HEK293 (cell line): Measurements from ENCODE around the gene PIK3R4.

ENCODE experiments used
- CTCF ChIP-seq: fragments of 450-650 bp; formaldehyde crosslinking; IDR thresholded peaks from 2 replicates; pipeline ENCODE4 v1.5.1; 2016; ENCODE audit warnings: missing biosample characterization, missing genetic modification characterization
- HOXA7 ChIP-seq: sonication (generic); formaldehyde crosslinking; IDR thresholded peaks from 2 replicates; pipeline ENCODE4 v1.8.1; 2022; ENCODE audit warnings: missing genetic modification reagents, borderline replicate concordance
- TF ChIP-seq, protein P1 (sequence below): fragments of 450-650 bp; formaldehyde crosslinking; IDR thresholded peaks from 2 replicates; pipeline ENCODE4 v1.5.1; 2016; ENCODE audit warnings: missing biosample characterization, missing genetic modification characterization
- TF ChIP-seq, protein P2 (sequence below): fragments of 450-650 bp; formaldehyde crosslinking; IDR thresholded peaks from 2 replicates; pipeline ENCODE4 v1.5.0; 2017; ENCODE audit warnings: missing biosample characterization, missing genetic modification characterization, borderline replicate concordance

- TF ChIP-seq HOXA7 (no peak), CTCF (tag by site-specific recombination) (no peak)
- TF ChIP-seq, protein P1, sequence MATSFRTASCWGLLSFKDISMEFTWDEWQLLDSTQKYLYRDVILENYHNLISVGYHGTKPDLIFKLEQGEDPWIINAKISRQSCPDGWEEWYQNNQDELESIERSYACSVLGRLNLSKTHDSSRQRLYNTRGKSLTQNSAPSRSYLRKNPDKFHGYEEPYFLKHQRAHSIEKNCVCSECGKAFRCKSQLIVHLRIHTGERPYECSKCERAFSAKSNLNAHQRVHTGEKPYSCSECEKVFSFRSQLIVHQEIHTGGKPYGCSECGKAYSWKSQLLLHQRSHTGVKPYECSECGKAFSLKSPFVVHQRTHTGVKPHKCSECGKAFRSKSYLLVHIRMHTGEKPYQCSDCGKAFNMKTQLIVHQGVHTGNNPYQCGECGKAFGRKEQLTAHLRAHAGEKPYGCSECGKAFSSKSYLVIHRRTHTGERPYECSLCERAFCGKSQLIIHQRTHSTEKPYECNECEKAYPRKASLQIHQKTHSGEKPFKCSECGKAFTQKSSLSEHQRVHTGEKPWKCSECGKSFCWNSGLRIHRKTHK (tag by site-specific recombination) = no peak
- TF ChIP-seq, protein P2, sequence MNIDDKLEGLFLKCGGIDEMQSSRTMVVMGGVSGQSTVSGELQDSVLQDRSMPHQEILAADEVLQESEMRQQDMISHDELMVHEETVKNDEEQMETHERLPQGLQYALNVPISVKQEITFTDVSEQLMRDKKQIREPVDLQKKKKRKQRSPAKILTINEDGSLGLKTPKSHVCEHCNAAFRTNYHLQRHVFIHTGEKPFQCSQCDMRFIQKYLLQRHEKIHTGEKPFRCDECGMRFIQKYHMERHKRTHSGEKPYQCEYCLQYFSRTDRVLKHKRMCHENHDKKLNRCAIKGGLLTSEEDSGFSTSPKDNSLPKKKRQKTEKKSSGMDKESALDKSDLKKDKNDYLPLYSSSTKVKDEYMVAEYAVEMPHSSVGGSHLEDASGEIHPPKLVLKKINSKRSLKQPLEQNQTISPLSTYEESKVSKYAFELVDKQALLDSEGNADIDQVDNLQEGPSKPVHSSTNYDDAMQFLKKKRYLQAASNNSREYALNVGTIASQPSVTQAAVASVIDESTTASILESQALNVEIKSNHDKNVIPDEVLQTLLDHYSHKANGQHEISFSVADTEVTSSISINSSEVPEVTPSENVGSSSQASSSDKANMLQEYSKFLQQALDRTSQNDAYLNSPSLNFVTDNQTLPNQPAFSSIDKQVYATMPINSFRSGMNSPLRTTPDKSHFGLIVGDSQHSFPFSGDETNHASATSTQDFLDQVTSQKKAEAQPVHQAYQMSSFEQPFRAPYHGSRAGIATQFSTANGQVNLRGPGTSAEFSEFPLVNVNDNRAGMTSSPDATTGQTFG (tag by site-specific recombination) = no peak
These were observed 1.8 kb upstream of the PIK3R4 start for GRCh38 chr3:130748467-130748861.
